ENCODE data around the gene ERICH6B. TPM values are rescaled to one million over a fixed set of nuclear protein-coding genes. Genes with fewer than 3 reads are reported as not detected.

ERICH6B gene
- total and polyA plus RNA-seq, 10 of the 15 experiments (the other 5 are each of a cell fraction or from before 2014, with no cell fraction given): 0.27 to 0.75 (median 0.33) TPM; not detected in 7

GRCh38 chr13:45565331-45565730, 50.2 kb downstream of the ERICH6B start:
- ChIA-PET POLR2A (no interaction called here), RAD21 (ENCODE audit: unreplicated experiment) (no interaction called here), CTCF (no interaction called here), SMC1A (ENCODE audit: uncharacterized antibody, unreplicated experiment) (no interaction called here)
- Histone ChIP-seq H3K27me3 (replicated peaks in 1 of 2; ENCODE audit: control insufficient read depth in 2 of 2, insufficient read depth in 2 of 2, low read length in 1 of 2) (peaks cover 0 to 2% of the 10 kb centered on the region in 2 experiments; a peak in 1 of 4 replicates), H3K27ac (ENCODE audit: control insufficient read depth, insufficient read depth) (no peak overlapping the region), H3K4me1 (ENCODE audit: control insufficient read depth, insufficient read depth, low read length) (no peaks in the 10 kb centered on the region), H2AFZ (ENCODE audit: control insufficient read depth, low read depth, low read length) (no peak overlapping the region), H3K4me3 (no peak overlapping the region), H3K9me3 (replicated peaks; ENCODE audit: control insufficient read depth, insufficient read depth, low read length) (no peaks in the 10 kb centered on the region; the same call in 2 of the 3 replicates), H3K79me2 (ENCODE audit: control insufficient read depth, insufficient read depth, low read length) (no peaks in the 10 kb centered on the region), H3K36me3 (ENCODE audit: control insufficient read depth in 2 of 2, insufficient read depth in 2 of 2, low read length in 1 of 2) (no peaks in the 10 kb centered on the region), H3K4me2 (ENCODE audit: control insufficient read depth, insufficient read depth) (no peak overlapping the region), H4K20me1 (ENCODE audit: control insufficient read depth, insufficient read depth) (no peaks in the 10 kb centered on the region), H3K9ac (ENCODE audit: control insufficient read depth, insufficient read depth, low read length) (no peak overlapping the region)
- in situ Hi-C loops (cut with MboI) (no loop called here), intact Hi-C loops (cut with micrococcal nuclease; ENCODE audit: unreplicated experiment) (no loop called here)
- DNase-seq (ENCODE audit: low read depth, low spot score): no peak
- no peak for ATAC-seq
- FAIRE-seq: no peak
- BruUV-seq (replicated peaks): no TSS peak
- TF ChIP-seq NFXL1 (IDR thresholded peaks at IDR 0.05; ENCODE audit: borderline replicate concordance) (no peak), MXI1 (IDR thresholded peaks at IDR 0.05; ENCODE audit: low read depth, low read length) (no peak), BMI1 (IDR thresholded peaks at IDR 0.05; ENCODE audit: borderline replicate concordance) (no peak), BCLAF1 (IDR thresholded peaks at IDR 0.05) (no peak), STAT1 (conservative IDR thresholded peaks at IDR 0.05) (no peak)
- TF ChIP-seq, protein P1, sequence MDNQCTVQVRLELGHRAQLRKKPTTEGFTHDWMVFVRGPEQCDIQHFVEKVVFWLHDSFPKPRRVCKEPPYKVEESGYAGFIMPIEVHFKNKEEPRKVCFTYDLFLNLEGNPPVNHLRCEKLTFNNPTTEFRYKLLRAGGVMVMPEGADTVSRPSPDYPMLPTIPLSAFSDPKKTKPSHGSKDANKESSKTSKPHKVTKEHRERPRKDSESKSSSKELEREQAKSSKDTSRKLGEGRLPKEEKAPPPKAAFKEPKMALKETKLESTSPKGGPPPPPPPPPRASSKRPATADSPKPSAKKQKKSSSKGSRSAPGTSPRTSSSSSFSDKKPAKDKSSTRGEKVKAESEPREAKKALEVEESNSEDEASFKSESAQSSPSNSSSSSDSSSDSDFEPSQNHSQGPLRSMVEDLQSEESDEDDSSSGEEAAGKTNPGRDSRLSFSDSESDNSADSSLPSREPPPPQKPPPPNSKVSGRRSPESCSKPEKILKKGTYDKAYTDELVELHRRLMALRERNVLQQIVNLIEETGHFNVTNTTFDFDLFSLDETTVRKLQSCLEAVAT (IDR thresholded peaks at IDR 0.05): no peak
- TF ChIP-seq, protein P2, sequence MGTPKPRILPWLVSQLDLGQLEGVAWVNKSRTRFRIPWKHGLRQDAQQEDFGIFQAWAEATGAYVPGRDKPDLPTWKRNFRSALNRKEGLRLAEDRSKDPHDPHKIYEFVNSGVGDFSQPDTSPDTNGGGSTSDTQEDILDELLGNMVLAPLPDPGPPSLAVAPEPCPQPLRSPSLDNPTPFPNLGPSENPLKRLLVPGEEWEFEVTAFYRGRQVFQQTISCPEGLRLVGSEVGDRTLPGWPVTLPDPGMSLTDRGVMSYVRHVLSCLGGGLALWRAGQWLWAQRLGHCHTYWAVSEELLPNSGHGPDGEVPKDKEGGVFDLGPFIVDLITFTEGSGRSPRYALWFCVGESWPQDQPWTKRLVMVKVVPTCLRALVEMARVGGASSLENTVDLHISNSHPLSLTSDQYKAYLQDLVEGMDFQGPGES (IDR thresholded peaks at IDR 0.05): no peak
- TF ChIP-seq, protein P3, sequence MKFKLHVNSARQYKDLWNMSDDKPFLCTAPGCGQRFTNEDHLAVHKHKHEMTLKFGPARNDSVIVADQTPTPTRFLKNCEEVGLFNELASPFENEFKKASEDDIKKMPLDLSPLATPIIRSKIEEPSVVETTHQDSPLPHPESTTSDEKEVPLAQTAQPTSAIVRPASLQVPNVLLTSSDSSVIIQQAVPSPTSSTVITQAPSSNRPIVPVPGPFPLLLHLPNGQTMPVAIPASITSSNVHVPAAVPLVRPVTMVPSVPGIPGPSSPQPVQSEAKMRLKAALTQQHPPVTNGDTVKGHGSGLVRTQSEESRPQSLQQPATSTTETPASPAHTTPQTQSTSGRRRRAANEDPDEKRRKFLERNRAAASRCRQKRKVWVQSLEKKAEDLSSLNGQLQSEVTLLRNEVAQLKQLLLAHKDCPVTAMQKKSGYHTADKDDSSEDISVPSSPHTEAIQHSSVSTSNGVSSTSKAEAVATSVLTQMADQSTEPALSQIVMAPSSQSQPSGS (IDR thresholded peaks at IDR 0.05; ENCODE audit: low read length): no peak
- TF ChIP-seq, protein P4, sequence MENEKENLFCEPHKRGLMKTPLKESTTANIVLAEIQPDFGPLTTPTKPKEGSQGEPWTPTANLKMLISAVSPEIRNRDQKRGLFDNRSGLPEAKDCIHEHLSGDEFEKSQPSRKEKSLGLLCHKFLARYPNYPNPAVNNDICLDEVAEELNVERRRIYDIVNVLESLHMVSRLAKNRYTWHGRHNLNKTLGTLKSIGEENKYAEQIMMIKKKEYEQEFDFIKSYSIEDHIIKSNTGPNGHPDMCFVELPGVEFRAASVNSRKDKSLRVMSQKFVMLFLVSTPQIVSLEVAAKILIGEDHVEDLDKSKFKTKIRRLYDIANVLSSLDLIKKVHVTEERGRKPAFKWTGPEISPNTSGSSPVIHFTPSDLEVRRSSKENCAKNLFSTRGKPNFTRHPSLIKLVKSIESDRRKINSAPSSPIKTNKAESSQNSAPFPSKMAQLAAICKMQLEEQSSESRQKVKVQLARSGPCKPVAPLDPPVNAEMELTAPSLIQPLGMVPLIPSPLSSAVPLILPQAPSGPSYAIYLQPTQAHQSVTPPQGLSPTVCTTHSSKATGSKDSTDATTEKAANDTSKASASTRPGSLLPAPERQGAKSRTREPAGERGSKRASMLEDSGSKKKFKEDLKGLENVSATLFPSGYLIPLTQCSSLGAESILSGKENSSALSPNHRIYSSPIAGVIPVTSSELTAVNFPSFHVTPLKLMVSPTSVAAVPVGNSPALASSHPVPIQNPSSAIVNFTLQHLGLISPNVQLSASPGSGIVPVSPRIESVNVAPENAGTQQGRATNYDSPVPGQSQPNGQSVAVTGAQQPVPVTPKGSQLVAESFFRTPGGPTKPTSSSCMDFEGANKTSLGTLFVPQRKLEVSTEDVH (IDR thresholded peaks at IDR 0.05; ENCODE audit: low read depth, partially characterized antibody): no peak
- TF ChIP-seq, protein P5, sequence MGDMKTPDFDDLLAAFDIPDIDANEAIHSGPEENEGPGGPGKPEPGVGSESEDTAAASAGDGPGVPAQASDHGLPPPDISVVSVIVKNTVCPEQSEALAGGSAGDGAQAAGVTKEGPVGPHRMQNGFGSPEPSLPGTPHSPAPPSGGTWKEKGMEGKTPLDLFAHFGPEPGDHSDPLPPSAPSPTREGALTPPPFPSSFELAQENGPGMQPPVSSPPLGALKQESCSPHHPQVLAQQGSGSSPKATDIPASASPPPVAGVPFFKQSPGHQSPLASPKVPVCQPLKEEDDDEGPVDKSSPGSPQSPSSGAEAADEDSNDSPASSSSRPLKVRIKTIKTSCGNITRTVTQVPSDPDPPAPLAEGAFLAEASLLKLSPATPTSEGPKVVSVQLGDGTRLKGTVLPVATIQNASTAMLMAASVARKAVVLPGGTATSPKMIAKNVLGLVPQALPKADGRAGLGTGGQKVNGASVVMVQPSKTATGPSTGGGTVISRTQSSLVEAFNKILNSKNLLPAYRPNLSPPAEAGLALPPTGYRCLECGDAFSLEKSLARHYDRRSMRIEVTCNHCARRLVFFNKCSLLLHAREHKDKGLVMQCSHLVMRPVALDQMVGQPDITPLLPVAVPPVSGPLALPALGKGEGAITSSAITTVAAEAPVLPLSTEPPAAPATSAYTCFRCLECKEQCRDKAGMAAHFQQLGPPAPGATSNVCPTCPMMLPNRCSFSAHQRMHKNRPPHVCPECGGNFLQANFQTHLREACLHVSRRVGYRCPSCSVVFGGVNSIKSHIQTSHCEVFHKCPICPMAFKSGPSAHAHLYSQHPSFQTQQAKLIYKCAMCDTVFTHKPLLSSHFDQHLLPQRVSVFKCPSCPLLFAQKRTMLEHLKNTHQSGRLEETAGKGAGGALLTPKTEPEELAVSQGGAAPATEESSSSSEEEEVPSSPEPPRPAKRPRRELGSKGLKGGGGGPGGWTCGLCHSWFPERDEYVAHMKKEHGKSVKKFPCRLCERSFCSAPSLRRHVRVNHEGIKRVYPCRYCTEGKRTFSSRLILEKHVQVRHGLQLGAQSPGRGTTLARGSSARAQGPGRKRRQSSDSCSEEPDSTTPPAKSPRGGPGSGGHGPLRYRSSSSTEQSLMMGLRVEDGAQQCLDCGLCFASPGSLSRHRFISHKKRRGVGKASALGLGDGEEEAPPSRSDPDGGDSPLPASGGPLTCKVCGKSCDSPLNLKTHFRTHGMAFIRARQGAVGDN (IDR thresholded peaks at IDR 0.05): no peak
